Mucosa of rectum (tissue), 2 donors: ENCODE results near the gene WDR82.

ENCODE experiments used
- H3K27ac ChIP-seq, 2 donors: one replicate each; pipeline ENCODE4 v1.7.0; 2013; ENCODE audit warnings: inconsistent platforms in 2 of 2, low read depth in 2 of 2, low read length in 2 of 2
- H3K27me3 ChIP-seq, 2 donors: one replicate each; pipeline ENCODE4 v1.7.0; 2013; ENCODE audit warnings: low read length in 2 of 2; ENCODE audit not compliant: control insufficient read depth in 2 of 2, insufficient read depth in 2 of 2
- H3K36me3 ChIP-seq, 2 donors: one replicate each; pipeline ENCODE4 v1.7.0; 2013; ENCODE audit warnings: low read length in 2 of 2; ENCODE audit not compliant: control insufficient read depth in 2 of 2, insufficient read depth in 2 of 2
- H3K4me1 ChIP-seq, 2 donors: one replicate each; pipeline ENCODE4 v1.7.0; 2013; ENCODE audit warnings: low read length in 2 of 2, mild to moderate bottlenecking in 1 of 2; ENCODE audit not compliant: control insufficient read depth in 2 of 2, insufficient read depth in 2 of 2
- H3K4me3 ChIP-seq, 2 donors: one replicate each; pipeline ENCODE4 v1.7.0; 2013; ENCODE audit warnings: low read length in 2 of 2
- H3K9ac ChIP-seq, 2 donors: one replicate each; pipeline ENCODE4 v1.7.0; 2013; ENCODE audit warnings: low read length in 2 of 2, low read depth in 1 of 2, mild to moderate bottlenecking in 1 of 2
- H3K9me3 ChIP-seq, 2 donors: one replicate each; pipeline ENCODE4 v1.7.0; 2013; ENCODE audit warnings: low read length in 2 of 2; ENCODE audit not compliant: control insufficient read depth in 2 of 2
- donor health status: healthy.
- donor health status: Normal muscosa, but diverticular disease.

WDR82 gene

DNA sequence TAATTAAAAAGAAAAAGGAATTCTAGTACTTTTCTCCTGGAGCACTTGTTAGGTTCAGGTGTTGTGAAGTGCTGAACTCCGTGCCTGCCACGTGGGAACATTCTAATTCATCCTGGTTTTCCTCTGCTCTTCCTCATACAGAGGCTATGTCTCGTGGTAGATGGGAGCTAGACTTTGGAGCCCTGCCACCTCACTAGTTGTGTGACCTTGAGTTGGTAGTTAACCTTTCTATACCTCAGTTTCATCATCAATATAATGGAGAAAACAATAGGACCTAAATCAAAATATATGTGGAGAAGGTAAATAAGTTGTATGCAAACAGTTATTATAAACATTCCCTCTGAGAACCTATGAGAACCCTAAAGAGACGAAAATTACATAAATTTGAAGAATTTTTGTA lies 69.9 kb downstream of the WDR82 start:
- Histone ChIP-seq H3K4me3 (no peak overlapping the region), H3K4me1 (peaks cover 0 to 6% of the 10 kb centered on the region in 2 donors), H3K9ac (no peak overlapping the region), H3K27me3 (no peaks in the 10 kb centered on the region), H3K36me3 (peaks cover 70 to 88% of the 10 kb centered on the region in 2 donors), H3K9me3 (no peaks in the 10 kb centered on the region), H3K27ac (no peak overlapping the region)

DNA sequence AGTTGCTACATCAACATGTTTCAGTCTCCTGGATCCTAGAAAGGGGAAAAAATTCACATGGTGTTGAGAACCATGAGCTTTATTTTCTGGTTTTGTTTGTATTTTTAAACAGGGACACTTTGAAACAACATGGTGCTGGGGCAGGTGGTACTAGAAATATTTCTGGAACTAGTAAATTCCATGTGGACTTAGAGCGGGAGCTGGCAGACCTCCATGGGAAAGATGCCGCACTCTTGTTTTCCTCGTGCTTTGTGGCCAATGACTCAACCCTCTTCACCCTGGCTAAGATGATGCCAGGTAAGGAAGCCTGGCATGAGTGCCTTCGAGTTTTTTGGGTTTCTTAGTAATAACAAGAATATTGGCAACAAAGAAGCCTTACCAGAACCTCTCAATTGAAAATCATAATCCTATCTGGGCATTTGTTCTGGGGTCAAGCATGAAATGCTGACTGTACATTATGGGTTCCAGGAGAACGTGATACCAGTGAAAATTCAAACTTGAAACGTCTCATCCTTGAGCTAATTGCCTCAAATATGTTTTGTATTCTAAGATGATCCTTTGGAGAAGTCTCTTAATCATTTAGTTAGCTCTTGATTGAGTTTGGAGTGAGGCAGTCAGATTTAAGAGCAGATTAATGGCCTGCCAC lies 72.6 kb downstream of the WDR82 start:
- Histone ChIP-seq H3K4me1 (peaks cover 0 to 11% of the 10 kb centered on the region in 2 donors), H3K9me3 (no peaks in the 10 kb centered on the region), H3K36me3 (peaks cover 74% of the 10 kb centered on the region in 2 donors), H3K9ac (no peak overlapping the region), H3K27ac (no peak overlapping the region), H3K27me3 (no peaks in the 10 kb centered on the region), H3K4me3 (no peak overlapping the region)
